HepG2 (cell line): ENCODE results near the gene SNN. TPM values are rescaled to one million over a fixed set of nuclear protein-coding genes. Genes with fewer than 3 reads are reported as not detected.

ENCODE experiments used
- ATF4 ChIP-seq, 2 experiments: fragments of 450-650 bp in 1 of 2; sonication (generic) in 1 of 2; formaldehyde crosslinking; IDR thresholded peaks; 2 replicates each; pipeline versions ENCODE4 v1.5.0 to v1.8.0; 2020 to 2022; ENCODE audit warnings: mild to moderate bottlenecking in 1 of 2, missing genetic modification reagents in 1 of 2
- EED ChIP-seq: sonication (generic); formaldehyde crosslinking; IDR thresholded peaks from 2 replicates; pipeline ENCODE4 v1.5.0; 2020; ENCODE audit warnings: mild to moderate bottlenecking, missing genetic modification reagents
- HNF4A ChIP-seq: sonication (generic); formaldehyde crosslinking; IDR thresholded peaks from 2 replicates; pipeline ENCODE4 v1.4.0; 2020; ENCODE audit warnings: missing genetic modification reagents
- KAT7 ChIP-seq: IDR thresholded peaks from 2 replicates; pipeline ENCODE4 v1.6.1; 2018; ENCODE audit warnings: borderline replicate concordance, missing compliant biosample characterization
- KDM2A ChIP-seq: sonication (generic); formaldehyde crosslinking; IDR thresholded peaks from 2 replicates; pipeline ENCODE4 v1.4.0; 2020; ENCODE audit warnings: low read depth, missing genetic modification reagents, borderline replicate concordance
- TBX2 ChIP-seq: sonication (generic); formaldehyde crosslinking; IDR thresholded peaks from 2 replicates; pipeline ENCODE4 v1.5.0; 2020; ENCODE audit warnings: missing genetic modification reagents, mild to moderate bottlenecking, borderline replicate concordance
- ZBED4 ChIP-seq: sonication (generic); formaldehyde crosslinking; IDR thresholded peaks from 2 replicates; pipeline ENCODE4 v1.4.0; 2020; ENCODE audit warnings: missing genetic modification reagents, borderline replicate concordance
- ZNF263 ChIP-seq: sonication (generic); formaldehyde crosslinking; IDR thresholded peaks from 2 replicates; pipeline ENCODE4 v1.4.0; 2020; ENCODE audit warnings: missing genetic modification reagents
- ZNF460 ChIP-seq: sonication (generic); formaldehyde crosslinking; IDR thresholded peaks from 2 replicates; pipeline ENCODE4 v1.5.1; 2020; ENCODE audit warnings: missing genetic modification reagents, mild to moderate bottlenecking, borderline replicate concordance
- ZNF713 ChIP-seq: sonication (generic); formaldehyde crosslinking; IDR thresholded peaks from 2 replicates; pipeline ENCODE4 v1.4.0; 2020; ENCODE audit warnings: mild to moderate bottlenecking, missing genetic modification reagents
- ZNF75D ChIP-seq: sonication (generic); formaldehyde crosslinking; IDR thresholded peaks from 2 replicates; pipeline ENCODE4 v1.8.1; 2023; ENCODE audit warnings: missing genetic modification reagents, mild to moderate bottlenecking, borderline replicate concordance
- ZNF788 ChIP-seq: sonication (generic); formaldehyde crosslinking; IDR thresholded peaks from 2 replicates; pipeline ENCODE4 v1.5.0; 2020; ENCODE audit warnings: mild to moderate bottlenecking, missing genetic modification reagents, borderline replicate concordance
- ZNF891 ChIP-seq: sonication (generic); formaldehyde crosslinking; IDR thresholded peaks from 2 replicates; pipeline ENCODE4 v1.5.0; 2020; ENCODE audit warnings: mild to moderate bottlenecking, missing genetic modification reagents
- polyA plus RNA-seq, 8 experiments: library from polyadenylated mRNA; depleted of rRNA in 3 of 8; stranded (reverse) in 7 of 8; unstranded in 1 of 8; fragments of >200 nt; fragmentation: Illumina TruSeq in 4 of 8; extraction: Trizol in 4 of 8; gene quantifications; 2 replicates each; pipeline versions ENCODE4 v1.2.1 to v1.2.3, GENCODE V29; 2011 to 2016; ENCODE audit warnings: low read depth in 4 of 8, missing spikeins in 1 of 8, mixed read lengths in 1 of 8; ENCODE audit not compliant: insufficient read depth in 1 of 8
- total RNA-seq, 5 experiments: library from RNA; depleted of rRNA; stranded (reverse); fragments of >200 nt; fragmentation: Illumina TruSeq; extraction: Trizol; gene quantifications; 2 replicates each; pipeline ENCODE4 v1.2.3, GENCODE V29; 2016; ENCODE audit warnings: low read depth in 1 of 5

SNN gene
- total and polyA plus RNA-seq, 2 of the 13 experiments (the other 11 are each of a cell fraction or from before 2014, with no cell fraction given): 5.2 to 8.4 TPM

- 0 out of 2 replicates have a peak, but pooled peaks have one; percentile 21 for TF ChIP-seq KDM2A (CRISPR knock-in tag)
- TF ChIP-seq EED (CRISPR knock-in tag): peak; percentile 8; the same call in 1 of the 2 replicates
- TF ChIP-seq ZNF460: no peak
- no peak for TF ChIP-seq ATF4 (CRISPR knock-in tag; IDR thresholded peaks at IDR 0.05)
- no peak for TF ChIP-seq ZNF713
- no peak for TF ChIP-seq ZNF263
- TF ChIP-seq HNF4A (CRISPR knock-in tag): no peak
- TF ChIP-seq KAT7 (CRISPR knock-in tag): no peak
- TF ChIP-seq TBX2 (CRISPR knock-in tag): peak; percentile 44; the same call in 1 of the 2 replicates
- TF ChIP-seq ZNF75D (CRISPR knock-in tag): no peak
- peak; percentile 80; the same call in 1 of the 2 replicates for TF ChIP-seq ZNF891 (CRISPR knock-in tag)
- TF ChIP-seq ZNF788 (CRISPR knock-in tag): peak; percentile 30; the same call in 1 of the 2 replicates
- TF ChIP-seq ZBED4 (CRISPR knock-in tag): 0 out of 2 replicates have a peak, but pooled peaks have one; percentile 31
Measured at GRCh38 chr16:11658896-11659708, 9.2 kb upstream of the SNN start (continued).
